AG04450 (cell line): ENCODE measurements around the gene QKI. TPM values are rescaled to one million over a fixed set of nuclear protein-coding genes. Genes with fewer than 3 reads are reported as not detected.

Source experiments
- CTCF ChIA-PET: fragments of 300-600, 350-600 bp; formaldehyde crosslinking; extraction: SDS; loops from one replicate; lab custom pipeline; 2022; ENCODE audit warnings: antibody characterized with exemption, inconsistent platforms; lab: Charles Lee
- POLR2A ChIA-PET: fragments of 350-600 bp; formaldehyde crosslinking; extraction: SDS; loops from one replicate; lab custom pipeline; 2021; ENCODE audit warnings: antibody characterized with exemption, inconsistent platforms; lab: Yijun Ruan, JAX
- DNase-seq: peaks from one replicate; pipeline ENCODE4 v3.0.0-alpha.2; 2011; ENCODE audit warnings: low read depth, low spot score
- H3K27ac ChIP-seq: one replicate; pipeline ENCODE4 v1.5.1; 2012; ENCODE audit warnings: low read depth, low read length, control low read depth
- H3K27me3 ChIP-seq: one replicate; pipeline ENCODE4 v1.6.0; 2012; ENCODE audit warnings: low read length; ENCODE audit not compliant: control insufficient read depth, insufficient read depth
- H3K4me3 ChIP-seq: 2 replicates; pipeline ENCODE4 v1.5.1; 2011; ENCODE audit warnings: mild to moderate bottlenecking, low read depth, low read length, control low read depth
- H3K9me3 ChIP-seq: 2 replicates; pipeline ENCODE4 v1.5.1; 2012; ENCODE audit warnings: low read length; ENCODE audit not compliant: control insufficient read depth, insufficient read depth
- polyA plus RNA-seq: library from polyadenylated mRNA; depleted of rRNA; stranded (reverse); fragments of >200 nt; gene quantifications from 2 replicates; pipeline ENCODE4 v1.2.3, GENCODE V29; 2011
- TF ChIP-seq, protein P1 (sequence below): IDR thresholded peaks from 2 replicates; pipeline ENCODE4 v1.5.1; 2011; ENCODE audit warnings: low read depth, low read length, control low read depth, inconsistent platforms

QKI gene
- polyA plus RNA-seq, 1 experiment: 165 TPM

DNA sequence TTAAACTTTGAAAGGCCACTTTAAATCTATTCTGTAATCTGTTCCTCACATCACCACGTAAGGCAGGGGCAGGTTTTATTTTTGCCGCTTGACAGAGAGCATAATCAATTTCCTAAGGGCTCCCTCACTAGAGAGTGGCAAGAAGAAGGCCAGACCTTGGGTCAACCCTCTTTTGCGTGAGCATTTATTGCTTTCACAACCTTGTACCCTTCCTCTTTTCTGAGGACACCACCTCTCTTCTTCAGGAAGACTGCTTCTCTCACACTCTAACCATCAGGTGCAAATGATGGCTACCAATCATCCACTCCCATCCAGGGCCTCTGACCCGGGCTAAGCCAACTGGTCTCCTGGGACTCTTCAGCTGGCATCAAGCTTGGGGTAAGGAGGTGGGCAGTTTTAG lies 25.2 kb upstream of the QKI start:
- CTCF ChIA-PET: interaction anchor here (0.6 kb wide), 1 partner anchor 206 kb away, joined by 4 read pairs; no protein-coding TSS in a partner anchor
- no peak for DNase-seq
- no peaks in the 10 kb centered on the region for H3K27me3 ChIP-seq
- H3K9me3 ChIP-seq: peaks cover 3% of the 10 kb centered on the region; the same call in 1 of the 2 replicates
- no peak overlapping the region for H3K4me3 ChIP-seq
- TF ChIP-seq, protein P1, sequence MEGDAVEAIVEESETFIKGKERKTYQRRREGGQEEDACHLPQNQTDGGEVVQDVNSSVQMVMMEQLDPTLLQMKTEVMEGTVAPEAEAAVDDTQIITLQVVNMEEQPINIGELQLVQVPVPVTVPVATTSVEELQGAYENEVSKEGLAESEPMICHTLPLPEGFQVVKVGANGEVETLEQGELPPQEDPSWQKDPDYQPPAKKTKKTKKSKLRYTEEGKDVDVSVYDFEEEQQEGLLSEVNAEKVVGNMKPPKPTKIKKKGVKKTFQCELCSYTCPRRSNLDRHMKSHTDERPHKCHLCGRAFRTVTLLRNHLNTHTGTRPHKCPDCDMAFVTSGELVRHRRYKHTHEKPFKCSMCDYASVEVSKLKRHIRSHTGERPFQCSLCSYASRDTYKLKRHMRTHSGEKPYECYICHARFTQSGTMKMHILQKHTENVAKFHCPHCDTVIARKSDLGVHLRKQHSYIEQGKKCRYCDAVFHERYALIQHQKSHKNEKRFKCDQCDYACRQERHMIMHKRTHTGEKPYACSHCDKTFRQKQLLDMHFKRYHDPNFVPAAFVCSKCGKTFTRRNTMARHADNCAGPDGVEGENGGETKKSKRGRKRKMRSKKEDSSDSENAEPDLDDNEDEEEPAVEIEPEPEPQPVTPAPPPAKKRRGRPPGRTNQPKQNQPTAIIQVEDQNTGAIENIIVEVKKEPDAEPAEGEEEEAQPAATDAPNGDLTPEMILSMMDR: no peak
- no peak overlapping the region for H3K27ac ChIP-seq
- POLR2A ChIA-PET: no interaction called here

DNA sequence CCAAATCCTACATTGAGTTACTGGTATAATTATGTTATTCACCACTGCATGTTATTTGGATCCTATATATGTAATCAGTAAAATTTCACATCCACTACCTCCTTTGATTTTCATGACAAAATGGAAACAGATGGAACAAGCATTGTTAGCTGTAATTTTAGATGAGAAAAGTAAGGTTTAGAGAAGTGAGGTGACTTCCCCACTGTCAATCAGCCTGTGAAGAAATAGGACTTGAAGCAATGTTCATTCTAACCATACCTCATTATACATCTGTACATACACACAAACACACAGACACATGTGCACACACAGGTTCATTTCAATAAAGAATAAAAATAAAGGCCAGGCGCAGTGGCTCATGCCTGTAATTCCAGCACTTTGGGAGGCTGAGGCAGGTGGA lies 23.7 kb upstream of the QKI start:
- H3K27me3 ChIP-seq: no peaks in the 10 kb centered on the region
- no peak overlapping the region for H3K27ac ChIP-seq
- TF ChIP-seq, protein P1: no peak
- POLR2A ChIA-PET: no interaction called here
- H3K4me3 ChIP-seq: no peak overlapping the region
- DNase-seq: no peak
- peaks cover 3% of the 10 kb centered on the region; the same call in 1 of the 2 replicates for H3K9me3 ChIP-seq
- CTCF ChIA-PET: no interaction called here

DNA sequence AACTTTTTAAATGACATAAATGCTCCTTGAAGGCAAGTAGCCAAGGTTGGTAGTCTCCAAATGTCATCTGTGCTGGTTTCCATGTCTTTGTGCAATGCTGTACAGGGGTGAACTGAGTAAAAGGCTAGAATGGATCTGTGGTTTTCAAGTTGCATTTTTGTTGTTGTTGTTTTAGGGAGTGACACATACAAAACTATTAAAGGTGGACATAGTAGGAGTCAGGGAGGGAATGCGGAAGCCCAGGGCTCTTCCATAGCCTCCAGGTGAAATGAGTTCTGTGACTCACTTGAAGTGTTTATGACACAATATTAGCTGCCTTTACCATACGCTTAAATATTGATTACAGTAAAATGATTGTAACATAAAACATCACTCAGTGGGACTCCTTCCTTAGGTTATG lies 22.5 kb upstream of the QKI start:
- ChIA-PET CTCF (no interaction called here), POLR2A (interaction anchor here (0.5 kb wide), 1 partner anchor 20 kb away, joined by 3 read pairs; no protein-coding TSS in a partner anchor)
- Histone ChIP-seq H3K27ac (no peak overlapping the region), H3K27me3 (no peaks in the 10 kb centered on the region), H3K9me3 (peaks cover 3% of the 10 kb centered on the region; the same call in 1 of the 2 replicates), H3K4me3 (no peak overlapping the region)
- DNase-seq: no peak
- TF ChIP-seq, protein P1: no peak

DNA sequence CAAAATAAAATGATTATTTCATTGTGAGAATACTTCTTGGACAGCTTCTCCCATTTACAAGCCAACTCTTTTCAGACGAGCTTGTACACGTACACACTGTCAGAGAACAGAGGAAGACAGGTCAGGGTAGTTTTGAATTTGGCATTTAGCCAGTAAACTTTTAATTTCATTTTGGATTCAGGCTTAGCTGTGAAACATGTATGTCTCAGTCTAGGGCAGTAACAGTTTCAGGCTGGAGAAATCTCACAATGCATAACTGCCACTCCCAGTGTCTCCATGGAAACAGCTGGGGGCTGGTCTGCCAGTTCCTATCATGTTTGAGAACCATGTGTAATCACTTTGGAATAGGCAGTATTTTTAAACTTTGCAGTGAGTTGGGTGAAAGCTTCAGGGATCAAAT lies 22.0 kb upstream of the QKI start:
- no peaks in the 10 kb centered on the region for H3K27me3 ChIP-seq
- no peak overlapping the region for H3K27ac ChIP-seq
- CTCF ChIA-PET: no interaction called here
- TF ChIP-seq, protein P1: no peak
- no peak for DNase-seq
- H3K9me3 ChIP-seq: peaks cover 3% of the 10 kb centered on the region; the same call in 1 of the 2 replicates
- POLR2A ChIA-PET: interaction anchor here (0.5 kb wide), 1 partner anchor 20 kb away, joined by 3 read pairs; no protein-coding TSS in a partner anchor
- H3K4me3 ChIP-seq: no peak overlapping the region

DNA sequence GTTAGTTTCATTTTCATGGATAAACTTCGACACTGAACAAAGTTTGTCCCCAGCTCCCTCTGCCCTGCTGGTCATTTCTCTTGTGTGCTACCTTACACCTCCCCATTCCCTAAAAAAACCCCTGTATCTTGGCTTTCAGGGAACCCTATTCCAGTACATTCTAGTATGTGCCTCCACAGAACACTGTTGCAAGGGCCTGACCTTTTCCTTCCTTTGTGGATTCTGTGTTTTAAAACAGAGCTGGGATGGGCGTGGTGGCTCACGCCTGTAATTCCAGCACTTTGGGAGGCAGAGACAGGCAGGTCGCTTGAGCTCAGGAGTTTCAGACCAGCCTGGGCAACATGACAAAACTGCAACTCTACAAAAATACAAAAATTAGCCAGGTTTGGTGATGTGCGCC lies 20.6 kb upstream of the QKI start:
- no peak for DNase-seq
- Histone ChIP-seq H3K4me3 (no peak overlapping the region), H3K27ac (no peak overlapping the region), H3K27me3 (no peaks in the 10 kb centered on the region), H3K9me3 (no peaks in the 10 kb centered on the region)
- TF ChIP-seq, protein P1: no peak
- POLR2A ChIA-PET: no interaction called here
- CTCF ChIA-PET: no interaction called here
